WTC11 (cell line): Measurements from ENCODE around the gene C1QTNF4. TPM values are rescaled to one million over a fixed set of nuclear protein-coding genes. Genes with fewer than 3 reads are reported as not detected.
A peak's percentile ranks its signal among the peaks of the same experiment; 100 is the strongest.

Experiments
- ATAC-seq: fragments of 200-7000 bp; cut with Tn5 transposase; 2 replicates; pipeline ENCODE4 v1.10.0; 2021; ENCODE audit warnings: mild to moderate bottlenecking, moderate library complexity
- Bru-seq: library from RNA; stranded (reverse); fragments of 400-500 nt; gene quantifications from one replicate; lab custom pipeline; 2021; lab: Mats Ljungman, UMichigan
- CTCF ChIA-PET: fragments of 300-600 bp; sonication (Branson Sonifier 250); formaldehyde crosslinking; loops from one replicate; lab custom pipeline; 2021; ENCODE audit warnings: antibody characterized with exemption; lab: Charles Lee
- POLR2A ChIA-PET: fragments of 350-600 bp; sonication (Branson Sonifier 250); formaldehyde crosslinking; loops from one replicate; lab custom pipeline; 2021; ENCODE audit warnings: antibody characterized with exemption; lab: Charles Lee
- DNase-seq: peaks from one replicate; pipeline ENCODE4 v3.0.0; 2021; ENCODE audit warnings: low spot score
- H3K27ac Mint-ChIP-seq: 2 replicates; pipeline ENCODE4 v1.8.0; 2021; ENCODE audit warnings: mixed read lengths
- H3K27me3 Mint-ChIP-seq: 2 replicates; pipeline ENCODE4 v1.8.0; 2021; ENCODE audit warnings: low read depth, mild to moderate bottlenecking, moderate library complexity, mixed read lengths
- H3K36me3 Mint-ChIP-seq: 2 replicates; pipeline ENCODE4 v1.8.0; 2021; ENCODE audit warnings: mixed read lengths
- H3K4me1 Mint-ChIP-seq: 2 replicates; pipeline ENCODE4 v1.8.0; 2022; ENCODE audit warnings: mixed read lengths
- H3K4me3 Mint-ChIP-seq: 2 replicates; pipeline ENCODE4 v1.8.0; 2021; ENCODE audit warnings: mild to moderate bottlenecking, moderate library complexity, mixed read lengths
- H3K9me3 Mint-ChIP-seq: 2 replicates; pipeline ENCODE4 v1.8.0; 2021; ENCODE audit warnings: mixed read lengths
- ATF3 ChIP-seq: sonication (generic); formaldehyde crosslinking; conservative IDR thresholded peaks from 2 replicates; pipeline ENCODE4 v1.8.1; 2022; ENCODE audit warnings: mild to moderate bottlenecking, missing genetic modification reagents
- EMX1 ChIP-seq: fragments of 250-450 bp; sonication (Bioruptor Pico); IDR thresholded peaks from 2 replicates; pipeline ENCODE4 v1.8.0; 2021; ENCODE audit warnings: mild to moderate bottlenecking
- ESRRA ChIP-seq: sonication (generic); formaldehyde crosslinking; IDR thresholded peaks from 2 replicates; pipeline ENCODE4 v1.8.1; 2022; ENCODE audit warnings: mild to moderate bottlenecking, missing genetic modification reagents, borderline replicate concordance
- ETV6 ChIP-seq: sonication (generic); formaldehyde crosslinking; IDR thresholded peaks from 2 replicates; pipeline ENCODE4 v1.8.1; 2022; ENCODE audit warnings: mild to moderate bottlenecking, missing genetic modification reagents
- GRHL2 ChIP-seq: fragments of 250-450 bp; sonication (Bioruptor Pico); IDR thresholded peaks from 2 replicates; pipeline ENCODE4 v1.8.0; 2022; ENCODE audit warnings: mild to moderate bottlenecking, moderate library complexity; ENCODE audit not compliant: insufficient replicate concordance, severe bottlenecking
- JUN ChIP-seq: sonication (generic); formaldehyde crosslinking; IDR thresholded peaks from 2 replicates; pipeline ENCODE4 v1.8.0; 2023; ENCODE audit warnings: mild to moderate bottlenecking, missing genetic modification reagents
- KAT7 ChIP-seq: sonication (generic); formaldehyde crosslinking; IDR thresholded peaks from 2 replicates; pipeline ENCODE4 v1.8.1; 2023; ENCODE audit warnings: missing genetic modification reagents, mild to moderate bottlenecking, borderline replicate concordance
- MLX ChIP-seq: sonication (generic); formaldehyde crosslinking; IDR thresholded peaks from 2 replicates; pipeline ENCODE4 v1.8.1; 2023; ENCODE audit warnings: mild to moderate bottlenecking, missing genetic modification reagents, moderate library complexity
- MXD4 ChIP-seq: fragments of 250-450 bp; sonication (Bioruptor Pico); IDR thresholded peaks from 2 replicates; pipeline ENCODE4 v1.8.0; 2021; ENCODE audit warnings: mild to moderate bottlenecking, moderate library complexity, borderline replicate concordance
- MYBL2 ChIP-seq: sonication (generic); formaldehyde crosslinking; IDR thresholded peaks from 2 replicates; pipeline ENCODE4 v1.8.1; 2023; ENCODE audit warnings: mild to moderate bottlenecking, moderate library complexity, missing genetic modification reagents
- NR2C2 ChIP-seq: sonication (generic); formaldehyde crosslinking; IDR thresholded peaks from 2 replicates; pipeline ENCODE4 v1.8.0; 2022; ENCODE audit warnings: mild to moderate bottlenecking, missing genetic modification reagents
- TEAD4 ChIP-seq: sonication (generic); formaldehyde crosslinking; IDR thresholded peaks from 2 replicates; pipeline ENCODE4 v1.8.0; 2022; ENCODE audit warnings: mild to moderate bottlenecking, missing genetic modification reagents
- ZBTB21 ChIP-seq: sonication (generic); formaldehyde crosslinking; IDR thresholded peaks from 2 replicates; pipeline ENCODE4 v1.8.1; 2023; ENCODE audit warnings: mild to moderate bottlenecking, missing genetic modification reagents, borderline replicate concordance
- ZNF219 ChIP-seq: sonication (generic); formaldehyde crosslinking; IDR thresholded peaks from 2 replicates; pipeline ENCODE4 v1.8.0; 2023; ENCODE audit warnings: missing genetic modification reagents, mild to moderate bottlenecking, borderline replicate concordance
- long read RNA-seq, 3 experiments: library from RNA in 1 of 3; library from capped mRNA in 1 of 3; library from polyadenylated mRNA in 1 of 3; unstranded in 2 of 3; stranded (forward) in 1 of 3; transcript quantifications; one replicate each; pipeline ENCODE4 v2.0.0, GENCODE V29; 2021
- total RNA-seq: library from RNA; stranded (reverse); gene quantifications from 3 replicates; pipeline ENCODE4 v1.2.3, GENCODE V29; 2021
- TF ChIP-seq, protein P1 (sequence below): sonication (generic); formaldehyde crosslinking; IDR thresholded peaks from 2 replicates; pipeline ENCODE4 v1.8.1; 2022; ENCODE audit warnings: missing genetic modification reagents, borderline replicate concordance
- TF ChIP-seq, protein P2 (sequence below): fragments of 200-600 bp; IDR thresholded peaks from 2 replicates; pipeline ENCODE4 v1.8.0; 2022; ENCODE audit warnings: antibody characterized with exemption
- TF ChIP-seq, protein P3 (sequence below): sonication (generic); formaldehyde crosslinking; IDR thresholded peaks from 2 replicates; pipeline ENCODE4 v1.8.0; 2023; ENCODE audit warnings: missing genetic modification reagents, mild to moderate bottlenecking, borderline replicate concordance
- TF ChIP-seq, protein P4 (sequence below): sonication (generic); formaldehyde crosslinking; IDR thresholded peaks from 2 replicates; pipeline ENCODE4 v1.8.1; 2022; ENCODE audit warnings: low read depth, missing genetic modification reagents, borderline replicate concordance

C1QTNF4 gene
- total RNA-seq = 9.5 to 10.7 TPM (median 9.5 TPM) in 3 replicates
- percentile 37 among the genes with signal in this experiment for Bru-seq, nascent RNA
- long read RNA-seq, experiment 1, transcript C1QTNF4-201 (2 exons, 1,664 nt) = major isoform, 15 of 15 reads
- long read RNA-seq, experiment 1, partial matches to known transcripts = 0 of 15 reads
- long read RNA-seq, experiment 1, other reads (novel, unspliced or antisense) = 0 of 15 reads
- long read RNA-seq, experiment 2, transcript C1QTNF4-201 (2 exons, 1,664 nt) = major isoform, 16 of 21 reads
- long read RNA-seq, experiment 2, partial matches to known transcripts = 0 of 21 reads
- long read RNA-seq, experiment 2, other reads (novel, unspliced or antisense) = 5 of 21 reads
- long read RNA-seq, experiment 3 = 0 reads

- TF ChIP-seq NR2C2 (CRISPR knock-in tag) (no peak), KAT7 (CRISPR knock-in tag) (0 out of 2 replicates have a peak, but pooled peaks have one; percentile 78), ETV6 (CRISPR knock-in tag) (peak; percentile 19; the same call in 1 of the 2 replicates), EMX1 (CRISPR knock-in tag) (no peak)
- H3K9me3 Mint-ChIP-seq = no peaks in the 10 kb centered on the region
- no peaks in the 10 kb centered on the region for H3K36me3 Mint-ChIP-seq
- ATAC-seq (peak; percentile 47), DNase-seq (peak; percentile 58)
- CTCF ChIA-PET = interaction anchor here (1.1 to 2.4 kb wide), 3 partner anchors 9 to 182 kb away, joined by 3 to 9 read pairs (median 5); no protein-coding TSS in a partner anchor
- POLR2A ChIA-PET = interaction anchor here (0.6 to 1.1 kb wide), 3 partner anchors 11 to 471 kb away, joined by 3 read pairs; no protein-coding TSS in a partner anchor
- H3K4me3 Mint-ChIP-seq = peak within 1 kb of the TSS; percentile 78
- H3K27ac Mint-ChIP-seq = no peak within 1 kb of the TSS
- H3K27me3 Mint-ChIP-seq = peaks cover 61% of the 10 kb centered on the region
- H3K4me1 Mint-ChIP-seq = peaks cover 30% of the 10 kb centered on the region
Measured at GRCh38 chr11:47593934-47594855, at the start of gene C1QTNF4. Gene C1QTNF4, minus strand, starts transcription at chr11:47594411. Its CDS starts 3,601 bp downstream, at chr11:47590810.

- ATAC-seq = peak; percentile 95
- CTCF ChIA-PET = interaction anchor here (0.9 kb wide), 1 partner anchor 73 kb away, joined by 3 read pairs; the partner anchor contains the start of gene AGBL2
- TF ChIP-seq GRHL2 (CRISPR knock-in tag) = no peak
- TF ChIP-seq MXD4 (CRISPR knock-in tag) = no peak
- no peak for TF ChIP-seq KAT7 (CRISPR knock-in tag)
- peak; percentile 61 for TF ChIP-seq TEAD4 (CRISPR knock-in tag)
- TF ChIP-seq ESRRA = no peak; the same call in 1 of the 2 replicates
- no peak for TF ChIP-seq ZNF219 (CRISPR knock-in tag)
- TF ChIP-seq, protein P1, sequence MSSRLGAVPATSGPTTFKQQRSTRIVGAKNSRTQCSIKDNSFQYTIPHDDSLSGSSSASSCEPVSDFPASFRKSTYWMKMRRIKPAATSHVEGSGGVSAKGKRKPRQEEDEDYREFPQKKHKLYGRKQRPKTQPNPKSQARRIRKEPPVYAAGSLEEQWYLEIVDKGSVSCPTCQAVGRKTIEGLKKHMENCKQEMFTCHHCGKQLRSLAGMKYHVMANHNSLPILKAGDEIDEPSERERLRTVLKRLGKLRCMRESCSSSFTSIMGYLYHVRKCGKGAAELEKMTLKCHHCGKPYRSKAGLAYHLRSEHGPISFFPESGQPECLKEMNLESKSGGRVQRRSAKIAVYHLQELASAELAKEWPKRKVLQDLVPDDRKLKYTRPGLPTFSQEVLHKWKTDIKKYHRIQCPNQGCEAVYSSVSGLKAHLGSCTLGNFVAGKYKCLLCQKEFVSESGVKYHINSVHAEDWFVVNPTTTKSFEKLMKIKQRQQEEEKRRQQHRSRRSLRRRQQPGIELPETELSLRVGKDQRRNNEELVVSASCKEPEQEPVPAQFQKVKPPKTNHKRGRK (CRISPR knock-in tag) = no peak
- TF ChIP-seq, protein P2, sequence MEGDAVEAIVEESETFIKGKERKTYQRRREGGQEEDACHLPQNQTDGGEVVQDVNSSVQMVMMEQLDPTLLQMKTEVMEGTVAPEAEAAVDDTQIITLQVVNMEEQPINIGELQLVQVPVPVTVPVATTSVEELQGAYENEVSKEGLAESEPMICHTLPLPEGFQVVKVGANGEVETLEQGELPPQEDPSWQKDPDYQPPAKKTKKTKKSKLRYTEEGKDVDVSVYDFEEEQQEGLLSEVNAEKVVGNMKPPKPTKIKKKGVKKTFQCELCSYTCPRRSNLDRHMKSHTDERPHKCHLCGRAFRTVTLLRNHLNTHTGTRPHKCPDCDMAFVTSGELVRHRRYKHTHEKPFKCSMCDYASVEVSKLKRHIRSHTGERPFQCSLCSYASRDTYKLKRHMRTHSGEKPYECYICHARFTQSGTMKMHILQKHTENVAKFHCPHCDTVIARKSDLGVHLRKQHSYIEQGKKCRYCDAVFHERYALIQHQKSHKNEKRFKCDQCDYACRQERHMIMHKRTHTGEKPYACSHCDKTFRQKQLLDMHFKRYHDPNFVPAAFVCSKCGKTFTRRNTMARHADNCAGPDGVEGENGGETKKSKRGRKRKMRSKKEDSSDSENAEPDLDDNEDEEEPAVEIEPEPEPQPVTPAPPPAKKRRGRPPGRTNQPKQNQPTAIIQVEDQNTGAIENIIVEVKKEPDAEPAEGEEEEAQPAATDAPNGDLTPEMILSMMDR = no peak
- TF ChIP-seq, protein P3, sequence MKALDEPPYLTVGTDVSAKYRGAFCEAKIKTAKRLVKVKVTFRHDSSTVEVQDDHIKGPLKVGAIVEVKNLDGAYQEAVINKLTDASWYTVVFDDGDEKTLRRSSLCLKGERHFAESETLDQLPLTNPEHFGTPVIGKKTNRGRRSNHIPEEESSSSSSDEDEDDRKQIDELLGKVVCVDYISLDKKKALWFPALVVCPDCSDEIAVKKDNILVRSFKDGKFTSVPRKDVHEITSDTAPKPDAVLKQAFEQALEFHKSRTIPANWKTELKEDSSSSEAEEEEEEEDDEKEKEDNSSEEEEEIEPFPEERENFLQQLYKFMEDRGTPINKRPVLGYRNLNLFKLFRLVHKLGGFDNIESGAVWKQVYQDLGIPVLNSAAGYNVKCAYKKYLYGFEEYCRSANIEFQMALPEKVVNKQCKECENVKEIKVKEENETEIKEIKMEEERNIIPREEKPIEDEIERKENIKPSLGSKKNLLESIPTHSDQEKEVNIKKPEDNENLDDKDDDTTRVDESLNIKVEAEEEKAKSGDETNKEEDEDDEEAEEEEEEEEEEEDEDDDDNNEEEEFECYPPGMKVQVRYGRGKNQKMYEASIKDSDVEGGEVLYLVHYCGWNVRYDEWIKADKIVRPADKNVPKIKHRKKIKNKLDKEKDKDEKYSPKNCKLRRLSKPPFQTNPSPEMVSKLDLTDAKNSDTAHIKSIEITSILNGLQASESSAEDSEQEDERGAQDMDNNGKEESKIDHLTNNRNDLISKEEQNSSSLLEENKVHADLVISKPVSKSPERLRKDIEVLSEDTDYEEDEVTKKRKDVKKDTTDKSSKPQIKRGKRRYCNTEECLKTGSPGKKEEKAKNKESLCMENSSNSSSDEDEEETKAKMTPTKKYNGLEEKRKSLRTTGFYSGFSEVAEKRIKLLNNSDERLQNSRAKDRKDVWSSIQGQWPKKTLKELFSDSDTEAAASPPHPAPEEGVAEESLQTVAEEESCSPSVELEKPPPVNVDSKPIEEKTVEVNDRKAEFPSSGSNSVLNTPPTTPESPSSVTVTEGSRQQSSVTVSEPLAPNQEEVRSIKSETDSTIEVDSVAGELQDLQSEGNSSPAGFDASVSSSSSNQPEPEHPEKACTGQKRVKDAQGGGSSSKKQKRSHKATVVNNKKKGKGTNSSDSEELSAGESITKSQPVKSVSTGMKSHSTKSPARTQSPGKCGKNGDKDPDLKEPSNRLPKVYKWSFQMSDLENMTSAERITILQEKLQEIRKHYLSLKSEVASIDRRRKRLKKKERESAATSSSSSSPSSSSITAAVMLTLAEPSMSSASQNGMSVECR = peak; percentile 92; the same call in 1 of the 2 replicates
- peak; percentile 82; the same call in 1 of the 2 replicates for TF ChIP-seq ZBTB21 (CRISPR knock-in tag)
- peak; percentile 89 for TF ChIP-seq MYBL2 (CRISPR knock-in tag)
- TF ChIP-seq, protein P4, sequence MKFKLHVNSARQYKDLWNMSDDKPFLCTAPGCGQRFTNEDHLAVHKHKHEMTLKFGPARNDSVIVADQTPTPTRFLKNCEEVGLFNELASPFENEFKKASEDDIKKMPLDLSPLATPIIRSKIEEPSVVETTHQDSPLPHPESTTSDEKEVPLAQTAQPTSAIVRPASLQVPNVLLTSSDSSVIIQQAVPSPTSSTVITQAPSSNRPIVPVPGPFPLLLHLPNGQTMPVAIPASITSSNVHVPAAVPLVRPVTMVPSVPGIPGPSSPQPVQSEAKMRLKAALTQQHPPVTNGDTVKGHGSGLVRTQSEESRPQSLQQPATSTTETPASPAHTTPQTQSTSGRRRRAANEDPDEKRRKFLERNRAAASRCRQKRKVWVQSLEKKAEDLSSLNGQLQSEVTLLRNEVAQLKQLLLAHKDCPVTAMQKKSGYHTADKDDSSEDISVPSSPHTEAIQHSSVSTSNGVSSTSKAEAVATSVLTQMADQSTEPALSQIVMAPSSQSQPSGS (CRISPR knock-in tag) = no peak
- TF ChIP-seq ATF3 (CRISPR knock-in tag) = no peak
- TF ChIP-seq MLX (CRISPR knock-in tag) = peak; percentile 84; the same call in 1 of the 2 replicates
- peak; percentile 85; the same call in 1 of the 2 replicates for TF ChIP-seq JUN (CRISPR knock-in tag)
Measured at GRCh38 chr11:47642099-47642855, 48.1 kb upstream of the C1QTNF4 start, which contains the start of gene MTCH2. Gene MTCH2, minus strand, starts transcription at chr11:47642559. Its CDS starts 94 bp downstream, at chr11:47642465.

More at GRCh38 chr11:47642099-47642855, 48.1 kb upstream of the C1QTNF4 start, which contains the start of gene MTCH2:
- no peaks in the 10 kb centered on the region for H3K9me3 Mint-ChIP-seq
- peaks cover 11% of the 10 kb centered on the region for H3K4me1 Mint-ChIP-seq
- H3K27me3 Mint-ChIP-seq = no peaks in the 10 kb centered on the region; the same call in 1 of the 2 replicates
- peak within 1 kb of the TSS; percentile 85 for H3K4me3 Mint-ChIP-seq
- DNase-seq = peak; percentile 93
- peak within 1 kb of the TSS; percentile 98 for H3K27ac Mint-ChIP-seq
- POLR2A ChIA-PET = interaction anchor here (1.1 kb wide), 1 partner anchor 73 kb away, joined by 7 read pairs; the partner anchor contains the start of gene AGBL2
- H3K36me3 Mint-ChIP-seq = peaks cover 18% of the 10 kb centered on the region
